H1 (cell line): ENCODE results near the gene TBC1D22A. TPM values are rescaled to one million over a fixed set of nuclear protein-coding genes. Genes with fewer than 3 reads are reported as not detected.

ENCODE experiments used
- CTBP2 ChIP-seq: IDR thresholded peaks from 2 replicates; pipeline ENCODE4 v1.7.0; 2011; ENCODE audit warnings: borderline replicate concordance, mild to moderate bottlenecking, moderate library complexity, mixed read lengths, low read length; ENCODE audit not compliant: insufficient read depth, insufficient read length
- FOSL1 ChIP-seq: IDR thresholded peaks from 2 replicates; pipeline ENCODE4 v1.6.1; 2011; ENCODE audit warnings: mild to moderate bottlenecking, low read depth, low read length, moderate library complexity; ENCODE audit not compliant: insufficient read depth
- JUND ChIP-seq: IDR thresholded peaks from 2 replicates; pipeline ENCODE4 v1.6.1; 2011; ENCODE audit warnings: mild to moderate bottlenecking, improper control_type of control experiment, low read length
- PHF8 ChIP-seq: fragments of 200-600 bp; sonication (generic); conservative IDR thresholded peaks from 2 replicates; pipeline ENCODE4 v1.7.1; 2012; ENCODE audit warnings: low read depth, mild to moderate bottlenecking, inconsistent platforms, low read length, moderate library complexity
- POLR2AphosphoS5 ChIP-seq: IDR thresholded peaks from 2 replicates; pipeline ENCODE4 v1.6.1; 2011; ENCODE audit warnings: low read depth, low read length
- RAD21 ChIP-seq, 2 experiments: IDR thresholded peaks in 1 of 2; conservative IDR thresholded peaks in 1 of 2; 2 replicates each; pipeline ENCODE4 v1.6.1; 2011; ENCODE audit warnings: low read depth in 2 of 2, low read length in 2 of 2, improper control_type of control experiment in 1 of 2, inconsistent platforms in 1 of 2, mild to moderate bottlenecking in 1 of 2, moderate library complexity in 1 of 2
- RFX5 ChIP-seq: IDR thresholded peaks from 2 replicates; pipeline ENCODE4 v1.6.1; 2011; ENCODE audit warnings: low read depth, low read length, improper control_type of control experiment, borderline replicate concordance
- SIN3A ChIP-seq, 2 experiments: IDR thresholded peaks in 1 of 2; conservative IDR thresholded peaks in 1 of 2; 2 replicates each; pipeline ENCODE4 v1.6.1; 2011 to 2012; ENCODE audit warnings: low read length in 2 of 2, improper control_type of control experiment in 1 of 2, low read depth in 1 of 2, mild to moderate bottlenecking in 1 of 2
- SP1 ChIP-seq: IDR thresholded peaks from 2 replicates; pipeline ENCODE4 v1.6.1; 2011; ENCODE audit warnings: low read depth, low read length
- polyA plus RNA-seq, 7 experiments: library from polyadenylated mRNA; depleted of rRNA in 3 of 7; stranded (reverse) in 5 of 7; unstranded in 2 of 7; fragments of >200 nt in 5 of 7; fragments of 200-250 nt in 2 of 7; gene quantifications; 1 replicate in 5 of 7; 2 replicates in 1 of 7; 4 replicates in 1 of 7; pipeline versions ENCODE4 v1.2.1 to v1.2.3, GENCODE V29; 2011 to 2013; ENCODE audit warnings: missing spikeins in 2 of 7, mixed read lengths in 2 of 7
- total RNA-seq: library from RNA; stranded (reverse); fragmentation: NEBNext Ultra II Directional; extraction: Animal tissue kit (Norgen Biotek cat#: 25700); gene quantifications from 2 replicates; pipeline ENCODE4 v1.2.1, GENCODE V29; 2021
- TF ChIP-seq, protein P1 (sequence below): fragments of 300-600 bp; sonication (generic); IDR thresholded peaks from 2 replicates; pipeline ENCODE4 v1.7.1; 2012; ENCODE audit warnings: low read length, moderate library complexity, mild to moderate bottlenecking, inconsistent platforms; ENCODE audit not compliant: insufficient replicate concordance

Gene TBC1D22A
- total and polyA plus RNA-seq, 2 of the 8 experiments (the other 6 are each of a cell fraction or from before 2014, with no cell fraction given): 11.9 to 18.4 TPM

DNA sequence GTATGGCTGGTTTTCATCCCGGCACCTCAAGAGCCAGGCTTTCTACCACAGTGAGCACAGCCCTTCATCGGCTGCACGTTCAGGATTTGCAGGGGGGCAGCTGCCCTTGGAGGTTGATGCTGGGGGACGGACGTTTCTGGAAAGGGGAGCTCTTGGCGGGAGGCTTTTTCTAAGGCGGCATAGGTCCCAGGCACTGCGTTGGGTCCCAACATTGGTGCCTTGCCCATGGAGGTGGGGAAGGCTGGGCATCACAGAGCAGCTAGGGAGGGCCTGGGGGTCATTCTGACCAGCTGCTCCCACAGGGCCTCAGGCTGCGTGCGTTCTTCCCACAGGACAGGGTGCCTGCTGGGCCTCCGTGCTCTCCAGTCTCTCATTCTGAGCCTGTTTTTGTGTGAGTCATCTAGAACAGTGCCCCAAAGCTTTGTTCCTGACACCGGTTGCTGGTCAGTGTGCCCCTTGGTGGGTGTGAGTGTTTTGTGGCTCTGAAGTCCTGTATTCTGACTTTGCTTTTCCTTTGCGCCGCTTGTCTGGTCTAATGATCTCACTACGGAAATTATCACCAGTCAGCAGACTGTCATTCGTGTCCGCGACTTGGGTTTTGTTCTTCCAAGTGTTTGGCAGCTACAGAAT, 275.9 kb downstream of the TBC1D22A start (continued):
- TF ChIP-seq, protein P1, sequence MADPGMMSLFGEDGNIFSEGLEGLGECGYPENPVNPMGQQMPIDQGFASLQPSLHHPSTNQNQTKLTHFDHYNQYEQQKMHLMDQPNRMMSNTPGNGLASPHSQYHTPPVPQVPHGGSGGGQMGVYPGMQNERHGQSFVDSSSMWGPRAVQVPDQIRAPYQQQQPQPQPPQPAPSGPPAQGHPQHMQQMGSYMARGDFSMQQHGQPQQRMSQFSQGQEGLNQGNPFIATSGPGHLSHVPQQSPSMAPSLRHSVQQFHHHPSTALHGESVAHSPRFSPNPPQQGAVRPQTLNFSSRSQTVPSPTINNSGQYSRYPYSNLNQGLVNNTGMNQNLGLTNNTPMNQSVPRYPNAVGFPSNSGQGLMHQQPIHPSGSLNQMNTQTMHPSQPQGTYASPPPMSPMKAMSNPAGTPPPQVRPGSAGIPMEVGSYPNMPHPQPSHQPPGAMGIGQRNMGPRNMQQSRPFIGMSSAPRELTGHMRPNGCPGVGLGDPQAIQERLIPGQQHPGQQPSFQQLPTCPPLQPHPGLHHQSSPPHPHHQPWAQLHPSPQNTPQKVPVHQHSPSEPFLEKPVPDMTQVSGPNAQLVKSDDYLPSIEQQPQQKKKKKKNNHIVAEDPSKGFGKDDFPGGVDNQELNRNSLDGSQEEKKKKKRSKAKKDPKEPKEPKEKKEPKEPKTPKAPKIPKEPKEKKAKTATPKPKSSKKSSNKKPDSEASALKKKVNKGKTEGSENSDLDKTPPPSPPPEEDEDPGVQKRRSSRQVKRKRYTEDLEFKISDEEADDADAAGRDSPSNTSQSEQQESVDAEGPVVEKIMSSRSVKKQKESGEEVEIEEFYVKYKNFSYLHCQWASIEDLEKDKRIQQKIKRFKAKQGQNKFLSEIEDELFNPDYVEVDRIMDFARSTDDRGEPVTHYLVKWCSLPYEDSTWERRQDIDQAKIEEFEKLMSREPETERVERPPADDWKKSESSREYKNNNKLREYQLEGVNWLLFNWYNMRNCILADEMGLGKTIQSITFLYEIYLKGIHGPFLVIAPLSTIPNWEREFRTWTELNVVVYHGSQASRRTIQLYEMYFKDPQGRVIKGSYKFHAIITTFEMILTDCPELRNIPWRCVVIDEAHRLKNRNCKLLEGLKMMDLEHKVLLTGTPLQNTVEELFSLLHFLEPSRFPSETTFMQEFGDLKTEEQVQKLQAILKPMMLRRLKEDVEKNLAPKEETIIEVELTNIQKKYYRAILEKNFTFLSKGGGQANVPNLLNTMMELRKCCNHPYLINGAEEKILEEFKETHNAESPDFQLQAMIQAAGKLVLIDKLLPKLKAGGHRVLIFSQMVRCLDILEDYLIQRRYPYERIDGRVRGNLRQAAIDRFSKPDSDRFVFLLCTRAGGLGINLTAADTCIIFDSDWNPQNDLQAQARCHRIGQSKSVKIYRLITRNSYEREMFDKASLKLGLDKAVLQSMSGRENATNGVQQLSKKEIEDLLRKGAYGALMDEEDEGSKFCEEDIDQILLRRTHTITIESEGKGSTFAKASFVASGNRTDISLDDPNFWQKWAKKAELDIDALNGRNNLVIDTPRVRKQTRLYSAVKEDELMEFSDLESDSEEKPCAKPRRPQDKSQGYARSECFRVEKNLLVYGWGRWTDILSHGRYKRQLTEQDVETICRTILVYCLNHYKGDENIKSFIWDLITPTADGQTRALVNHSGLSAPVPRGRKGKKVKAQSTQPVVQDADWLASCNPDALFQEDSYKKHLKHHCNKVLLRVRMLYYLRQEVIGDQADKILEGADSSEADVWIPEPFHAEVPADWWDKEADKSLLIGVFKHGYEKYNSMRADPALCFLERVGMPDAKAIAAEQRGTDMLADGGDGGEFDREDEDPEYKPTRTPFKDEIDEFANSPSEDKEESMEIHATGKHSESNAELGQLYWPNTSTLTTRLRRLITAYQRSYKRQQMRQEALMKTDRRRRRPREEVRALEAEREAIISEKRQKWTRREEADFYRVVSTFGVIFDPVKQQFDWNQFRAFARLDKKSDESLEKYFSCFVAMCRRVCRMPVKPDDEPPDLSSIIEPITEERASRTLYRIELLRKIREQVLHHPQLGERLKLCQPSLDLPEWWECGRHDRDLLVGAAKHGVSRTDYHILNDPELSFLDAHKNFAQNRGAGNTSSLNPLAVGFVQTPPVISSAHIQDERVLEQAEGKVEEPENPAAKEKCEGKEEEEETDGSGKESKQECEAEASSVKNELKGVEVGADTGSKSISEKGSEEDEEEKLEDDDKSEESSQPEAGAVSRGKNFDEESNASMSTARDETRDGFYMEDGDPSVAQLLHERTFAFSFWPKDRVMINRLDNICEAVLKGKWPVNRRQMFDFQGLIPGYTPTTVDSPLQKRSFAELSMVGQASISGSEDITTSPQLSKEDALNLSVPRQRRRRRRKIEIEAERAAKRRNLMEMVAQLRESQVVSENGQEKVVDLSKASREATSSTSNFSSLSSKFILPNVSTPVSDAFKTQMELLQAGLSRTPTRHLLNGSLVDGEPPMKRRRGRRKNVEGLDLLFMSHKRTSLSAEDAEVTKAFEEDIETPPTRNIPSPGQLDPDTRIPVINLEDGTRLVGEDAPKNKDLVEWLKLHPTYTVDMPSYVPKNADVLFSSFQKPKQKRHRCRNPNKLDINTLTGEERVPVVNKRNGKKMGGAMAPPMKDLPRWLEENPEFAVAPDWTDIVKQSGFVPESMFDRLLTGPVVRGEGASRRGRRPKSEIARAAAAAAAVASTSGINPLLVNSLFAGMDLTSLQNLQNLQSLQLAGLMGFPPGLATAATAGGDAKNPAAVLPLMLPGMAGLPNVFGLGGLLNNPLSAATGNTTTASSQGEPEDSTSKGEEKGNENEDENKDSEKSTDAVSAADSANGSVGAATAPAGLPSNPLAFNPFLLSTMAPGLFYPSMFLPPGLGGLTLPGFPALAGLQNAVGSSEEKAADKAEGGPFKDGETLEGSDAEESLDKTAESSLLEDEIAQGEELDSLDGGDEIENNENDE: no peak
- TF ChIP-seq RAD21 (IDR thresholded peaks at IDR 0.05 in 1 of 2, conservative IDR thresholded peaks at IDR 0.05 in 1 of 2; ENCODE audit: low read depth in 2 of 2, low read length in 2 of 2) (no peak), JUND (no peak), FOSL1 (no peak), CTBP2 (no peak), SP1 (no peak), RFX5 (no peak), PHF8 (no peak), SIN3A (conservative IDR thresholded peaks at IDR 0.05 in 1 of 2, IDR thresholded peaks at IDR 0.05 in 1 of 2; ENCODE audit: low read depth in 1 of 2, low read length in 2 of 2) (no peak), POLR2AphosphoS5 (no peak)
